K562 (cell line): Measurements from ENCODE around the gene CCDC148. TPM values are rescaled to one million over a fixed set of nuclear protein-coding genes. Genes with fewer than 3 reads are reported as not detected.

Experiments
- ATAC-seq: fragments of 200-7000 bp; cut with Tn5 transposase; 3 replicates; pipeline ENCODE4 v1.9.1; 2020; ENCODE audit warnings: moderate library complexity
- BruUV-seq: library from RNA; stranded (reverse); fragments of 400-500 nt; replicated peaks from 2 replicates; lab custom pipeline; 2021; lab: Mats Ljungman, UMichigan
- CTCF ChIA-PET: fragments of 300-600 bp; formaldehyde crosslinking; extraction: SDS; loops from one replicate; lab custom pipeline; 2021; ENCODE audit warnings: low intra/inter-chr PET ratio; lab: Yijun Ruan, JAX
- POLR2A ChIA-PET: fragments of 300-600, 350-650 bp; sonication (Branson Sonifier 250); formaldehyde crosslinking; extraction: SDS; loops from one replicate; lab custom pipeline; 2021; ENCODE audit warnings: antibody characterized with exemption, inconsistent platforms; lab: Yijun Ruan, JAX
- DNase-seq, 4 experiments: peaks; one replicate each; pipeline versions ENCODE4 v3.0.0 to v3.0.0-alpha.2; 2011 to 2018; ENCODE audit warnings: low spot score in 3 of 4, mixed read lengths in 3 of 4; ENCODE audit errors: extremely low read depth in 1 of 4
- FAIRE-seq: peaks from 2 replicates; lab custom pipeline; 2011; peaks lifted over from hg19 to GRCh38; lab: Jason Lieb, UNC
- H2AFZ ChIP-seq: 2 replicates; pipeline ENCODE4 v1.6.0; 2011; ENCODE audit warnings: low read depth, low read length, control low read depth, inconsistent platforms
- H3K27ac ChIP-seq: fragments of 200-600 bp; 3 replicates; pipeline ENCODE4 v1.8.0; 2011; ENCODE audit warnings: low read depth, mild to moderate bottlenecking, control low read depth, inconsistent platforms, low read length, moderate library complexity, mixed read lengths; ENCODE audit errors: extremely low read depth
- H3K27me3 ChIP-seq, 2 experiments: fragments of 300-600 bp in 1 of 2; 2 replicates in 1 of 2; 3 replicates in 1 of 2; pipeline versions ENCODE4 v1.6.0 to v1.8.0; 2011; ENCODE audit warnings: inconsistent platforms in 2 of 2, low read length in 2 of 2, mild to moderate bottlenecking in 1 of 2, mixed read lengths in 1 of 2, moderate library complexity in 1 of 2; ENCODE audit not compliant: control insufficient read depth in 2 of 2, insufficient read depth in 2 of 2
- H3K36me3 ChIP-seq: fragments of 300-600 bp; 3 replicates; pipeline ENCODE4 v1.8.0; 2011; ENCODE audit warnings: mild to moderate bottlenecking, low read length, inconsistent platforms; ENCODE audit not compliant: control insufficient read depth, insufficient read depth
- H3K4me1 ChIP-seq, 2 experiments: fragments of 200-600 bp in 1 of 2; replicated peaks in 1 of 2; 2 replicates in 1 of 2; 3 replicates in 1 of 2; pipeline versions ENCODE4 v1.5.1 to v1.8.0; 2011; ENCODE audit warnings: inconsistent platforms in 2 of 2, low read length in 2 of 2, mild to moderate bottlenecking in 1 of 2, mixed read lengths in 1 of 2, moderate library complexity in 1 of 2; ENCODE audit not compliant: control insufficient read depth in 2 of 2, insufficient read depth in 2 of 2
- H3K4me2 ChIP-seq: 2 replicates; pipeline ENCODE4 v1.6.1; 2011; ENCODE audit warnings: low read length, control low read depth, inconsistent platforms, mixed read lengths; ENCODE audit not compliant: insufficient read depth
- H3K4me3 ChIP-seq: fragments of 200-600 bp; sonication (generic), shearing (Covaris generic); 2 replicates; pipeline ENCODE4 v1.5.1; 2016; ENCODE audit warnings: control low read depth, inconsistent platforms
- H3K79me2 ChIP-seq: fragments of 200-600 bp; 3 replicates; pipeline ENCODE4 v1.8.0; 2011; ENCODE audit warnings: low read length, inconsistent platforms; ENCODE audit not compliant: control insufficient read depth, insufficient read depth
- H3K9ac ChIP-seq, 2 experiments: 2 replicates each; pipeline versions ENCODE4 v1.6.0 to v1.6.1; 2011; ENCODE audit warnings: low read depth in 2 of 2, low read length in 2 of 2, control low read depth in 1 of 2, inconsistent platforms in 1 of 2, mild to moderate bottlenecking in 1 of 2, mixed read lengths in 1 of 2; ENCODE audit not compliant: insufficient read depth in 1 of 2
- H3K9me1 ChIP-seq: one replicate; pipeline ENCODE4 v1.6.0; 2011; ENCODE audit warnings: inconsistent platforms, mild to moderate bottlenecking, low read length, moderate library complexity; ENCODE audit not compliant: control insufficient read depth, insufficient read depth
- H3K9me3 ChIP-seq: replicated peaks from 2 replicates; pipeline ENCODE4 v1.5.1; 2011; ENCODE audit warnings: low read depth, low read length, inconsistent platforms; ENCODE audit not compliant: control insufficient read depth, insufficient read depth
- H4K20me1 ChIP-seq: replicated peaks from 2 replicates; pipeline ENCODE4 v1.6.1; 2011; ENCODE audit warnings: low read length, inconsistent platforms, mixed read lengths; ENCODE audit not compliant: control insufficient read depth, insufficient read depth
- ARID1B ChIP-seq: fragments of 450-650 bp; IDR thresholded peaks from 2 replicates; pipeline ENCODE4 v1.6.1; 2016; ENCODE audit warnings: antibody characterized with exemption, mild to moderate bottlenecking, inconsistent platforms
- ATF3 ChIP-seq, 2 experiments: fragments of 450-650 bp in 1 of 2; sonication (generic) in 1 of 2; formaldehyde crosslinking in 1 of 2; IDR thresholded peaks in 1 of 2; conservative IDR thresholded peaks in 1 of 2; 2 replicates each; pipeline versions ENCODE4 v1.6.1 to v1.8.1; 2016 to 2023; ENCODE audit warnings: mild to moderate bottlenecking in 2 of 2, moderate library complexity in 2 of 2, inconsistent platforms in 1 of 2, missing genetic modification reagents in 1 of 2
- HMGXB4 ChIP-seq: sonication (generic); formaldehyde crosslinking; IDR thresholded peaks from 2 replicates; pipeline ENCODE4 v1.8.1; 2023; ENCODE audit warnings: mild to moderate bottlenecking, missing genetic modification reagents
- NEUROD1 ChIP-seq: fragments of 150-350 bp; IDR thresholded peaks from 2 replicates; pipeline ENCODE4 v1.6.1; 2014; ENCODE audit warnings: borderline replicate concordance, low read length, low read depth; ENCODE audit not compliant: partially characterized antibody
- POU5F1 ChIP-seq: fragments of 150-350 bp; IDR thresholded peaks from 2 replicates; pipeline ENCODE4 v1.6.1; 2014; ENCODE audit warnings: borderline replicate concordance, low read length, low read depth, mild to moderate bottlenecking; ENCODE audit not compliant: partially characterized antibody
- RBBP5 ChIP-seq: fragments of 200-600 bp; sonication (generic); IDR thresholded peaks from 2 replicates; pipeline ENCODE4 v1.6.1; 2012; ENCODE audit warnings: borderline replicate concordance, mild to moderate bottlenecking, low read length, control low read depth, inconsistent platforms; ENCODE audit not compliant: insufficient read depth, poor library complexity, severe bottlenecking
- SMARCC2 ChIP-seq: fragments of 450-650 bp; IDR thresholded peaks from 2 replicates; pipeline ENCODE4 v1.6.1; 2017; ENCODE audit warnings: antibody characterized with exemption, moderate library complexity, mild to moderate bottlenecking, low read depth
- TRIM25 ChIP-seq: fragments of 450-650 bp; IDR thresholded peaks from 2 replicates; pipeline ENCODE4 v1.7.0; 2016; ENCODE audit warnings: borderline replicate concordance
- ZBTB1 ChIP-seq: sonication (generic); formaldehyde crosslinking; IDR thresholded peaks from 2 replicates; pipeline ENCODE4 v1.8.1; 2023; ENCODE audit warnings: missing genetic modification reagents, low read depth, mild to moderate bottlenecking, borderline replicate concordance
- ZNF347 ChIP-seq: fragments of 450-650 bp; formaldehyde crosslinking; IDR thresholded peaks from 2 replicates; pipeline ENCODE4 v1.4.0; 2020; ENCODE audit warnings: low read depth, mild to moderate bottlenecking, moderate library complexity
- ZNF655 ChIP-seq: fragments of 250-450 bp; sonication (Bioruptor Pico); IDR thresholded peaks from 2 replicates; pipeline ENCODE4 v1.5.0; 2021
- ZNF695 ChIP-seq: fragments of 450-650 bp; formaldehyde crosslinking; IDR thresholded peaks from 2 replicates; pipeline ENCODE4 v1.4.0; 2020; ENCODE audit warnings: mild to moderate bottlenecking, moderate library complexity
- WGBS: fragments of 100-300 bp; shearing (Covaris generic); methylation state at CpG from one replicate; pipeline ENCODE4 v1.1.6; 2016; ENCODE audit warnings: low coverage, mixed read lengths; ENCODE audit not compliant: insufficient coverage; ENCODE audit errors: missing lambda C conversion rate; 5-methylcytosine and 5-hydroxymethylcytosine counted together
- in situ Hi-C: fragments of 300-500 bp; cut with MboI; formaldehyde crosslinking; loops from 4 replicates; pipeline ENCODE4 v1.15.0; 2018; ENCODE audit warnings: inconsistent platforms, mixed read lengths
- intact Hi-C: fragments of 100-400 bp; cut with micrococcal nuclease; formaldehyde crosslinking; loops from 2 replicates; pipeline ENCODE4 v1.14.2; 2022
- polyA plus RNA-seq, 8 experiments: library from polyadenylated mRNA; depleted of rRNA in 4 of 8; stranded (reverse) in 5 of 8; unstranded in 3 of 8; fragments of >200 nt; fragmentation: Nextera tagmentation in 2 of 8; fragmentation: Illumina TruSeq in 1 of 8; extraction: Ambion mirVana in 2 of 8; extraction: Trizol in 1 of 8; gene quantifications; 2 replicates each; pipeline versions ENCODE4 v1.2.1 to v1.2.3, GENCODE V29; 2011 to 2014; ENCODE audit warnings: inconsistent platforms in 1 of 8, missing spikeins in 1 of 8
- total RNA-seq, 7 experiments: library from RNA; depleted of rRNA in 6 of 7; stranded (reverse); fragments of >200 nt in 6 of 7; fragmentation: Illumina TruSeq in 2 of 7; extraction: Trizol in 2 of 7; gene quantifications; 2 replicates each; pipeline versions ENCODE4 v1.2.1 to v1.2.3, GENCODE V29; 2011 to 2021; ENCODE audit warnings: low replicate concordance in 1 of 7
- TF ChIP-seq, protein P1 (sequence below): fragments of 450-650 bp; formaldehyde crosslinking; conservative IDR thresholded peaks from 2 replicates; pipeline ENCODE4 v1.4.0; 2022; ENCODE audit warnings: mild to moderate bottlenecking, missing genetic modification characterization

Gene CCDC148
- total and polyA plus RNA-seq, 9 of the 15 experiments (the other 6 are each of a cell fraction or from before 2014, with no cell fraction given) = 0.10 to 1.4 (median 0.65) TPM

GRCh38 chr2:158240975-158241374 is 215.6 kb downstream of the CCDC148 start (continued):
- no peak for TF ChIP-seq NEUROD1

GRCh38 chr2:158239271-158239670 is 217.3 kb downstream of the CCDC148 start:
- ChIA-PET POLR2A (no interaction called here), CTCF (no interaction called here)
- Histone ChIP-seq H3K9me3 (no peaks in the 10 kb centered on the region), H4K20me1 (no peaks in the 10 kb centered on the region), H3K27ac (no peak overlapping the region), H3K79me2 (no peaks in the 10 kb centered on the region), H3K9me1 (no peaks in the 10 kb centered on the region), H3K27me3 (no peaks in the 10 kb centered on the region), H3K4me3 (no peak overlapping the region), H3K36me3 (no peaks in the 10 kb centered on the region), H3K4me1 (no peaks in the 10 kb centered on the region; a peak in 1 of 5 replicates), H3K9ac (no peak overlapping the region), H3K4me2 (no peak overlapping the region), H2AFZ (no peak overlapping the region)
- in situ Hi-C loops = no loop called here
- FAIRE-seq (no peak), DNase-seq (no peak), ATAC-seq (no peak)
- no TSS peak for BruUV-seq
- WGBS = 65% methylated on average over 2 of the region's 2 CpGs
- intact Hi-C loops = no loop called here
- TF ChIP-seq ZNF655 (CRISPR knock-in tag) = no peak
- no peak for TF ChIP-seq ZNF347 (CRISPR knock-in tag)
- TF ChIP-seq, protein P1, sequence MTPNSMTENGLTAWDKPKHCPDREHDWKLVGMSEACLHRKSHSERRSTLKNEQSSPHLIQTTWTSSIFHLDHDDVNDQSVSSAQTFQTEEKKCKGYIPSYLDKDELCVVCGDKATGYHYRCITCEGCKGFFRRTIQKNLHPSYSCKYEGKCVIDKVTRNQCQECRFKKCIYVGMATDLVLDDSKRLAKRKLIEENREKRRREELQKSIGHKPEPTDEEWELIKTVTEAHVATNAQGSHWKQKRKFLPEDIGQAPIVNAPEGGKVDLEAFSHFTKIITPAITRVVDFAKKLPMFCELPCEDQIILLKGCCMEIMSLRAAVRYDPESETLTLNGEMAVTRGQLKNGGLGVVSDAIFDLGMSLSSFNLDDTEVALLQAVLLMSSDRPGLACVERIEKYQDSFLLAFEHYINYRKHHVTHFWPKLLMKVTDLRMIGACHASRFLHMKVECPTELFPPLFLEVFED (CRISPR knock-in tag) = no peak
- TF ChIP-seq RBBP5 = no peak
- no peak for TF ChIP-seq ZNF695 (CRISPR knock-in tag)
- no peak for TF ChIP-seq SMARCC2
- no peak for TF ChIP-seq TRIM25
- no peak for TF ChIP-seq ARID1B
- TF ChIP-seq POU5F1 = no peak
- no peak for TF ChIP-seq ZBTB1
- TF ChIP-seq ATF3 (IDR thresholded peaks at IDR 0.05) = no peak
- no peak for TF ChIP-seq ATF3 (CRISPR knock-in tag; conservative IDR thresholded peaks at IDR 0.05)
- TF ChIP-seq HMGXB4 (CRISPR knock-in tag) = no peak
